Lung (tissue), 12 donors: ENCODE measurements around the gene C2orf92. TPM values are rescaled to one million over a fixed set of nuclear protein-coding genes. Genes with fewer than 3 reads are reported as not detected.

Source experiments
- ATAC-seq: fragments of 200-7000 bp; cut with Tn5 transposase; one replicate; pipeline ENCODE4 v1.9.1; 2020; ENCODE audit warnings: moderate number of reproducible peaks; ENCODE audit not compliant: insufficient read depth, low FRiP score
- DNase-seq, 3 donors: peaks; one replicate each; pipeline ENCODE4 v3.0.0-alpha.2; 2013 to 2017
- H3K27ac ChIP-seq, 2 donors: one replicate each; pipeline ENCODE4 v1.5.1; 2013; ENCODE audit warnings: mild to moderate bottlenecking in 2 of 2, moderate library complexity in 2 of 2, control low read depth in 1 of 2, inconsistent platforms in 1 of 2, low read depth in 1 of 2, low read length in 1 of 2
- H3K27me3 ChIP-seq, 3 donors: one replicate each; pipeline ENCODE4 v1.5.1; 2013; ENCODE audit warnings: low read length in 2 of 3; ENCODE audit not compliant: control insufficient read depth in 3 of 3, insufficient read depth in 3 of 3
- H3K36me3 ChIP-seq, 4 donors: one replicate each; pipeline ENCODE4 v1.5.1; 2013; ENCODE audit warnings: low read length in 4 of 4, mild to moderate bottlenecking in 1 of 4, moderate library complexity in 1 of 4; ENCODE audit not compliant: control insufficient read depth in 4 of 4, insufficient read depth in 4 of 4
- H3K4me1 ChIP-seq, 5 donors: one replicate each; pipeline ENCODE4 v1.5.1; 2013; ENCODE audit warnings: low read length in 5 of 5, mild to moderate bottlenecking in 2 of 5, moderate library complexity in 1 of 5; ENCODE audit not compliant: control insufficient read depth in 5 of 5, insufficient read depth in 5 of 5
- H3K4me3 ChIP-seq: one replicate; pipeline ENCODE4 v1.5.1; 2013; ENCODE audit warnings: mild to moderate bottlenecking, control low read depth, moderate library complexity
- H3K9ac ChIP-seq, 2 donors: one replicate each; pipeline ENCODE4 v1.5.1; 2013; ENCODE audit warnings: low read length in 2 of 2, control low read depth in 1 of 2; ENCODE audit not compliant: insufficient read depth in 1 of 2
- H3K9me3 ChIP-seq, 4 donors: one replicate each; pipeline ENCODE4 v1.5.1; 2013; ENCODE audit warnings: low read length in 3 of 4, mild to moderate bottlenecking in 1 of 4, moderate library complexity in 1 of 4; ENCODE audit not compliant: control insufficient read depth in 4 of 4, insufficient read depth in 3 of 4
- WGBS, 2 donors: extraction: QIAGEN DNeasy Blood & Tissue Kit; methylation state at CpG; one replicate each; pipeline ENCODE4 v1.1.7; 2013; 5-methylcytosine and 5-hydroxymethylcytosine counted together
- polyA plus RNA-seq, 2 donors: library from polyadenylated mRNA; stranded (reverse); fragments of 200-250 nt; gene quantifications; one replicate each; pipeline ENCODE4 v1.2.1, GENCODE V29; 2013
- total RNA-seq, 2 donors: library from RNA; depleted of rRNA in 1 of 2; stranded (reverse); fragments of >200 nt in 1 of 2; gene quantifications; one replicate each; pipeline ENCODE4 v1.2.1, GENCODE V29; 2014 to 2021
- TF ChIP-seq, protein P1 (sequence below): IDR thresholded peaks from 2 replicates; pipeline ENCODE4 v1.5.1; 2012; ENCODE audit warnings: mild to moderate bottlenecking; ENCODE audit errors: control extremely low read depth, extremely low read depth
- donor health status: control.
- donor health status: control.
- donor health status: Bipolar disorder and iron deficiency.
- donor health status: healthy.
- donor health status: DM: yes; HTN: yes; CAD: no.

The C2orf92 gene
- total and polyA plus RNA-seq, 4 donors = 1.8 to 19.0 (median 14.2) TPM

DNA sequence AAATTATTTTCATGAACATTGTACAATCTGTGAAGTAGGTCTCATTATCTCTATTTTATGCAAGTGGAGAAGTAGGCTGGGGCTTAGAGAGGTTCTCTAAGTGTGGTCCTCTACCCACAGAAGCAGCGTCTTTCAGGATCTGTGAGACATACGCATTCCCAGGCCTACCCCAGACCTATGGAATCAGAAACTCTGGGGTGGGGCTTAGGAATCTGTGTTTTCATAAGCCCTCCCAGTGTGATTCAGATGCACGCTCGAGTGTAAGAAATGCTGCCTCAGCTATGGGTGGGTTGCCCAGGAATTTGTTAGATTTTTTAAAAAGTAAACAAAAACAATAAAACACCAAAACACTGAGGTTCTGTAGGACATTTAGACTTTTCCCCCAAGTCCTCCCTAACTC is 29.0 kb downstream of the C2orf92 start:
- Histone ChIP-seq H3K9me3 (no peaks in the 10 kb centered on the region), H3K4me1 (no peaks in the 10 kb centered on the region), H3K27ac (no peak overlapping the region), H3K9ac (no peak overlapping the region), H3K27me3 (no peaks in the 10 kb centered on the region), H3K36me3 (no peaks in the 10 kb centered on the region), H3K4me3 (no peak overlapping the region)
- ATAC-seq = no peak
- WGBS, 2 donors = 85 to 87% methylated on average over 4 of the region's 4 CpGs
- TF ChIP-seq, protein P1, sequence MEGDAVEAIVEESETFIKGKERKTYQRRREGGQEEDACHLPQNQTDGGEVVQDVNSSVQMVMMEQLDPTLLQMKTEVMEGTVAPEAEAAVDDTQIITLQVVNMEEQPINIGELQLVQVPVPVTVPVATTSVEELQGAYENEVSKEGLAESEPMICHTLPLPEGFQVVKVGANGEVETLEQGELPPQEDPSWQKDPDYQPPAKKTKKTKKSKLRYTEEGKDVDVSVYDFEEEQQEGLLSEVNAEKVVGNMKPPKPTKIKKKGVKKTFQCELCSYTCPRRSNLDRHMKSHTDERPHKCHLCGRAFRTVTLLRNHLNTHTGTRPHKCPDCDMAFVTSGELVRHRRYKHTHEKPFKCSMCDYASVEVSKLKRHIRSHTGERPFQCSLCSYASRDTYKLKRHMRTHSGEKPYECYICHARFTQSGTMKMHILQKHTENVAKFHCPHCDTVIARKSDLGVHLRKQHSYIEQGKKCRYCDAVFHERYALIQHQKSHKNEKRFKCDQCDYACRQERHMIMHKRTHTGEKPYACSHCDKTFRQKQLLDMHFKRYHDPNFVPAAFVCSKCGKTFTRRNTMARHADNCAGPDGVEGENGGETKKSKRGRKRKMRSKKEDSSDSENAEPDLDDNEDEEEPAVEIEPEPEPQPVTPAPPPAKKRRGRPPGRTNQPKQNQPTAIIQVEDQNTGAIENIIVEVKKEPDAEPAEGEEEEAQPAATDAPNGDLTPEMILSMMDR = no peak
- no peak for DNase-seq

DNA sequence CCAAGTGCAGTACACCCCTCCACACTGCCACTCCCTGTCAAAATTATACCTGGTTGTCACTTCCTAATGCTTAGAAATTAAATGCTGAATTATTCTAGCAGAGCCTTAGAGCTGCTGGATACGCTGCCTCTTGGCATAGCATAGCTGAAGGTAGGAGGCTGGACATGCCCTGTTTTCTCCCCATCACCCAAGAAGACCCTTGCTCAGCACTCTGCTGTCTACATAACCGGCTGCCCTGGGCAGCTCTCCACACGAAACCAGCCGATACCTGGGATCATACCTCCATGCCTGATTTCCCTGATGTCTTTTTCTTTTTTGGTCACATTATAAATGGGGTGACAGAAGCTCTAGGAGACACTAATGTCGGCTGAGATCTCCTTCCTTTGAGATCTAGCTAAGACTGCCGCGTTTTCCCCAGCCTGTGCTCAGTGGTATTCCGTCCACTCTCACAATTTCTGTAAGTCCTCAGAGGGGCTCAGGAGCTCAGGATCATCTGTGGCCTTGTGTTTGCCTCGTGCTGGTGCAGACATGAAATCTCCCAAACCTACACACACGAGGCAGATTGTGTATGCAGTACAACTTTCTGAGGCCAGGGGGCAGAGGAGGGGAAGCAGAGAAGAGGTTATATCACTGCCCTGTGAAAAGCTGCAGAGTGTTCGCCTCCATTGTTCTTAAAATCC is 30.4 kb downstream of the C2orf92 start:
- ATAC-seq = no peak

DNA sequence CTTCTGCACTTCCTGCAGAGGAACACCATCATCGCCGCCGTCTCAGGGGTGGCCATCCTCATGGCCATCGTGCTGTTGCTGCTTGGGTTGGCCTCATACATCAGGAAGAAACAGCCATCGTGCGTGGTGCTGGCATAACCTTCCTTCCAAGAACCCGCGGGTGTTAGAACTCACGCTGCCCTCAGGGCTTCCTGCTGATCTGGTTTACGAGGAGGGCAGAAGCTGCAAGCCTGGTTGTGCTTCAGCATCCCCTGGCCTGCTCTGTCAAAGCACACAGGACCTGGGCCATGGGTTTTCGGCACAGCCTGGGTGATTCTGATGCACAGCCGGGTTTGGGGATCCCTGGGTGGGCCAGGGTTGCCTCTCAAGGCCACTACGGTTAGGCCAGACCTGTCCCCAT is 31.7 kb downstream of the C2orf92 start:
- no peak for DNase-seq
- no peak for ATAC-seq
- H3K9ac ChIP-seq = no peak overlapping the region

More for the DNA sequence above, 30.4 kb downstream of the C2orf92 start:
- TF ChIP-seq, protein P1 = peak; percentile 27
- Histone ChIP-seq H3K9ac (no peak overlapping the region), H3K4me1 (no peaks in the 10 kb centered on the region), H3K4me3 (no peak overlapping the region), H3K9me3 (no peaks in the 10 kb centered on the region), H3K27ac (no peak overlapping the region), H3K27me3 (no peaks in the 10 kb centered on the region), H3K36me3 (no peaks in the 10 kb centered on the region)
- DNase-seq = peak; percentile 64 to 71 (median 67)
- 66 to 67% methylated on average over 11 of the region's 11 CpGs for WGBS, 2 donors

More for the DNA sequence above, 31.7 kb downstream of the C2orf92 start:
- H3K27ac ChIP-seq = no peak overlapping the region
- H3K4me3 ChIP-seq = no peak overlapping the region
- H3K36me3 ChIP-seq = no peaks in the 10 kb centered on the region
- 81 to 91% methylated on average over 13 of the region's 13 CpGs for WGBS, 2 donors
- TF ChIP-seq, protein P1 = no peak
- no peaks in the 10 kb centered on the region for H3K27me3 ChIP-seq
- no peaks in the 10 kb centered on the region for H3K4me1 ChIP-seq
- H3K9me3 ChIP-seq = no peaks in the 10 kb centered on the region
